Endothelial cell of umbilical vein (primary cell): ENCODE measurements around the gene FAM50B. TPM values are rescaled to one million over a fixed set of nuclear protein-coding genes. Genes with fewer than 3 reads are reported as not detected.

Experiments used
- BruUV-seq: library from RNA; stranded (reverse); fragments of 400-500 nt; replicated peaks from 2 replicates; lab custom pipeline; 2021; lab: Mats Ljungman, UMichigan
- CTCF ChIA-PET: fragments of 300-600, 350-600 bp; sonication (Branson Sonifier 250); formaldehyde crosslinking; loops from one replicate; lab custom pipeline; 2021; ENCODE audit warnings: antibody characterized with exemption, inconsistent platforms; lab: Charles Lee
- POLR2A ChIA-PET: fragments of 300-600, 350-600 bp; sonication (Branson Sonifier 250); formaldehyde crosslinking; loops from one replicate; lab custom pipeline; 2021; ENCODE audit warnings: antibody characterized with exemption, inconsistent platforms; lab: Charles Lee
- DNase-seq: peaks from one replicate; pipeline ENCODE4 v3.0.0-alpha.2; 2011; ENCODE audit warnings: low read depth, low spot score
- FAIRE-seq: peaks from 2 replicates; lab custom pipeline; 2011; peaks lifted over from hg19 to GRCh38; lab: Jason Lieb, UNC
- H2AFZ ChIP-seq: 2 replicates; pipeline ENCODE4 v1.6.0; 2012; ENCODE audit warnings: low read depth, low read length, control low read depth, inconsistent platforms
- H3K27ac ChIP-seq: 2 replicates; pipeline ENCODE4 v1.5.1; 2011; ENCODE audit warnings: low read depth, mild to moderate bottlenecking, control low read depth, low read length, moderate library complexity; ENCODE audit not compliant: insufficient read depth
- H3K27me3 ChIP-seq, 2 experiments: 2 replicates each; pipeline versions ENCODE4 v1.6.0 to v1.6.1; 2011; ENCODE audit warnings: low read length in 2 of 2, mixed read lengths in 1 of 2; ENCODE audit not compliant: control insufficient read depth in 2 of 2, insufficient read depth in 2 of 2
- H3K36me3 ChIP-seq, 2 experiments: 2 replicates in 1 of 2; 3 replicates in 1 of 2; pipeline ENCODE4 v1.5.1; 2011; ENCODE audit warnings: low read length in 2 of 2, mild to moderate bottlenecking in 1 of 2, moderate library complexity in 1 of 2; ENCODE audit not compliant: control insufficient read depth in 2 of 2, insufficient read depth in 2 of 2; ENCODE audit errors: extremely low read depth in 1 of 2
- H3K4me1 ChIP-seq: 3 replicates; pipeline ENCODE4 v1.5.1; 2011; ENCODE audit warnings: mild to moderate bottlenecking, low read length; ENCODE audit not compliant: control insufficient read depth, insufficient read depth; ENCODE audit errors: extremely low read depth
- H3K4me2 ChIP-seq: 2 replicates; pipeline ENCODE4 v1.6.1; 2011; ENCODE audit warnings: low read length, control low read depth, mixed read lengths; ENCODE audit not compliant: insufficient read depth
- H3K4me3 ChIP-seq, 3 experiments: fragments of 200-600 bp in 1 of 3; sonication (generic), shearing (Covaris generic) in 1 of 3; replicated peaks in 1 of 3; 2 replicates each; pipeline ENCODE4 v1.5.1; 2011 to 2016; ENCODE audit warnings: control low read depth in 3 of 3, low read length in 3 of 3, mild to moderate bottlenecking in 2 of 3, inconsistent platforms in 1 of 3, low read depth in 1 of 3, moderate library complexity in 1 of 3; ENCODE audit not compliant: insufficient read depth in 1 of 3
- H3K79me2 ChIP-seq: 2 replicates; pipeline ENCODE4 v1.6.0; 2012; ENCODE audit warnings: low read length, inconsistent platforms; ENCODE audit not compliant: control insufficient read depth, insufficient read depth
- H3K9ac ChIP-seq: replicated peaks from 2 replicates; pipeline ENCODE3; 2011; ENCODE audit warnings: low read length, control low read depth; ENCODE audit not compliant: insufficient read depth; ENCODE audit errors: extremely low read depth
- H3K9me1 ChIP-seq: replicated peaks from 3 replicates; pipeline ENCODE4 v1.6.0; 2011; ENCODE audit warnings: mild to moderate bottlenecking, low read length; ENCODE audit not compliant: control insufficient read depth, insufficient read depth; ENCODE audit errors: extremely low read depth
- H3K9me3 ChIP-seq: replicated peaks from 2 replicates; pipeline ENCODE4 v1.5.1; 2012; ENCODE audit warnings: low read length, inconsistent platforms; ENCODE audit not compliant: control insufficient read depth, insufficient read depth
- H4K20me1 ChIP-seq: replicated peaks from 2 replicates; pipeline ENCODE3; 2011; ENCODE audit warnings: mild to moderate bottlenecking, low read length; ENCODE audit not compliant: control insufficient read depth, insufficient read depth; ENCODE audit errors: extremely low read depth
- CTCF ChIP-seq, 2 donors: IDR thresholded peaks; 1 replicate in 1 of 2; 2 replicates in 1 of 2; pipeline ENCODE4 v1.5.1; 2011; ENCODE audit warnings: low read length in 2 of 2, mild to moderate bottlenecking in 2 of 2, moderate library complexity in 2 of 2, control low read depth in 1 of 2, inconsistent platforms in 1 of 2, low read depth in 1 of 2; ENCODE audit not compliant: insufficient read depth in 1 of 2; ENCODE audit errors: extremely low read depth in 1 of 2
- EZH2 ChIP-seq: IDR thresholded peaks from 2 replicates; pipeline ENCODE4 v1.6.1; 2012; ENCODE audit warnings: borderline replicate concordance, low read depth, mild to moderate bottlenecking, moderate library complexity, low read length, inconsistent platforms; ENCODE audit not compliant: severe bottlenecking
- FOS ChIP-seq: IDR thresholded peaks from 2 replicates; pipeline ENCODE4 v1.6.1; 2011; ENCODE audit warnings: mild to moderate bottlenecking, low read length, moderate library complexity, borderline replicate concordance; ENCODE audit not compliant: insufficient read depth
- GATA2 ChIP-seq: IDR thresholded peaks from 2 replicates; pipeline ENCODE4 v1.7.0; 2011; ENCODE audit warnings: low read depth, mild to moderate bottlenecking, moderate library complexity, mixed read lengths, low read length; ENCODE audit not compliant: insufficient read length, insufficient read depth
- JUN ChIP-seq: IDR thresholded peaks from 2 replicates; pipeline ENCODE4 v1.6.1; 2011; ENCODE audit warnings: borderline replicate concordance, low read depth; ENCODE audit not compliant: insufficient read length, insufficient read depth
- MYC ChIP-seq: IDR thresholded peaks from one replicate; pipeline ENCODE4 v1.6.1; 2011; ENCODE audit warnings: mild to moderate bottlenecking, low read depth, low read length
- POLR2A ChIP-seq: IDR thresholded peaks from 2 replicates; pipeline ENCODE4 v1.6.1; 2012; ENCODE audit warnings: low read depth, mild to moderate bottlenecking, control low read depth, low read length
- POLR2AphosphoS5 ChIP-seq: IDR thresholded peaks from 2 replicates; pipeline ENCODE4 v1.6.1; 2012; ENCODE audit warnings: low read depth, mild to moderate bottlenecking, control low read depth, low read length, moderate library complexity; ENCODE audit not compliant: insufficient read depth
- dilution Hi-C: fragments of 300-500 bp; cut with MboI; formaldehyde crosslinking; loops from one replicate; pipeline ENCODE4 v1.15.0; 2019; ENCODE audit warnings: low sequenced_read_pairs; ENCODE audit not compliant: extremely low pct_ligation_motif_present
- intact Hi-C: fragments of 100-400 bp; cut with micrococcal nuclease; formaldehyde crosslinking; loops from one replicate; pipeline ENCODE4 v1.10.0; 2022
- polyA plus RNA-seq, 4 experiments: library from polyadenylated mRNA; depleted of rRNA in 3 of 4; stranded (reverse) in 3 of 4; unstranded in 1 of 4; fragments of >200 nt; gene quantifications; 2 replicates each; pipeline versions ENCODE4 v1.2.1 to v1.2.3, GENCODE V29; 2011 to 2012; ENCODE audit warnings: missing spikeins in 1 of 4
- total RNA-seq: library from RNA; stranded (reverse); gene quantifications from 2 replicates; pipeline ENCODE4 v1.2.3, GENCODE V29; 2021
- TF ChIP-seq, protein P1 (sequence below): IDR thresholded peaks from 2 replicates; pipeline ENCODE4 v1.6.1; 2011; ENCODE audit not compliant: insufficient read depth, insufficient read length

The FAM50B gene
- total and polyA plus RNA-seq, 2 donors (not counting 3 experiments of a cell fraction or from before 2014, with no cell fraction given): 10.0 to 14.1 TPM

DNA sequence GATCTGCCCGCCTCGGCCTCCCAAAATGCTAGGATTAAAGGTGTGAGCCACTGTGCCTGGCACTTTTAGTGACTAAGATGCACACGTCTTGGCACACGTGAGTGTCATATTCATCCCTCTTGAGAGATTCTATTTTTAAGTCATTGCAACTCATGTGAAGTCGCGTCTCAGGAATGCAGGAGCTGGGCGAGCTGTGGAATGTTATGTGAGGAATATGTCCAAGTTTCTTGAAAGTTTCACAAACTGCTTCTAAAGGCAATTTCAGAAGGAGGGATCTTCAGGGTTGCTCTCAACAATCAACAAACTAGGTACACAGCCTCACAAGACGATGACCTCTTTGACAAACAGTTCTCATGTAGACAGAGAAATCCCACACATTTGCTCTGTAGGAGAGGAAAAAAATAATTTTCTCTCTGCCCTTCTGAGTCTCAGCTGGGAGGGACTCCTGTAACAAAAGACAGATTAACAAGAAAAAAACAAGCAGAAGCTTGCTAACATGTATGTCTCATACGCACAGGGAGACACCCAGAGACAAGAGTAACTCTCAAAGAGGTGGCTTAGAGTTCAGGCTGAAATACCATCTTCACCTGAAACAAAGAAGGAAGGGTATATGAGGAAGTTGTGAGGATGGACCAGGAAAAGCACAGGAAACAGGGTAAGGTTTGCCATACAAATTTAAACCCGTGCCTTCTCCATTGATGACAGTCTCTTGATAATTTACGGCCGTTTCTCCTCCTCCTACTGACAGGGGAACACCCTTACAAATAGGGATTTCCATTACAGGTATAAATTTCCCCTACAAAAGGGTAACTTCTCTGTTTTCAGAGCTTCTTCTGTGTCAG, 45.3 kb upstream of the FAM50B start:
- H4K20me1 ChIP-seq: no peaks in the 10 kb centered on the region
- H3K9me1 ChIP-seq: no peaks in the 10 kb centered on the region
- dilution Hi-C loops (no loop called here), intact Hi-C loops (no loop called here)
- peak; percentile 77 for DNase-seq
- H3K9ac ChIP-seq: peak overlapping the region; percentile 85
- H3K27ac ChIP-seq: peak overlapping the region; percentile 86
- TSS peak; percentile 53 for BruUV-seq
- ChIA-PET CTCF (interaction anchor here (0.7 to 1.5 kb wide), 11 partner anchors 8 to 129 kb away, joined by 3 to 5 read pairs (median 3); partner anchors contain the start of gene FAM50B), POLR2A (interaction anchor here (0.9 to 2.6 kb wide), 3 partner anchors 22 to 55 kb away, joined by 3 to 9 read pairs (median 3); no protein-coding TSS in a partner anchor)
- no peaks in the 10 kb centered on the region for H3K27me3 ChIP-seq
- H3K9me3 ChIP-seq: no peaks in the 10 kb centered on the region
- H3K4me1 ChIP-seq: peaks cover 47% of the 10 kb centered on the region
- FAIRE-seq: peak; percentile 85
- no peak overlapping the region for H3K4me3 ChIP-seq
- TF ChIP-seq GATA2 (no peak), JUN (peak; percentile 31)
- peak overlapping the region; percentile 4 for H3K4me2 ChIP-seq
- peak overlapping the region; percentile 83 for H2AFZ ChIP-seq
- H3K36me3 ChIP-seq: no peaks in the 10 kb centered on the region
- no peaks in the 10 kb centered on the region for H3K79me2 ChIP-seq

DNA sequence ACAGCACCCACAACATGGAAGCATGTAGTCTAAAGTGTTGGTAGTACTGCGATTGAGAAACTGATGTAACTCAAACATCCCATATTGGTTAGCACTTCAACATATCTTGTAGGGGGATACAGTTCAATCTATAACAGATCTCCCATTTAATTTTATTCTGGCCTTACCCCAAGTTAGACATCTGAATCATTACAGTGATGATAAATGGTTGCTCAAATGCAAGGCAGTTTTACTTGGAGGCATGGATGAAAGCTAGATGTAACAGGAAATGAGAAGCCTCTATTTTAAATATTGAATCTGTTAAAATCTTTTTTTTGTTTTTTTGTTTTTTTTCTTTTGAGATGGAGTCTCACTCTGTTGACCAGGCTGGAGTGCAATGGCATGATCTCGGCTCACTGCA, 44.2 kb upstream of the FAM50B start:
- Histone ChIP-seq H3K27me3 (no peaks in the 10 kb centered on the region), H4K20me1 (no peaks in the 10 kb centered on the region), H3K9me3 (no peaks in the 10 kb centered on the region), H3K4me3 (no peak overlapping the region), H2AFZ (no peak overlapping the region), H3K79me2 (no peaks in the 10 kb centered on the region), H3K9me1 (no peaks in the 10 kb centered on the region), H3K4me2 (no peak overlapping the region), H3K27ac (peak overlapping the region; percentile 96), H3K4me1 (peaks cover 51% of the 10 kb centered on the region), H3K9ac (no peak overlapping the region), H3K36me3 (no peaks in the 10 kb centered on the region)
- dilution Hi-C loops: no loop called here
- BruUV-seq: no TSS peak
- CTCF ChIA-PET: interaction anchor here (1.2 to 1.5 kb wide), 4 partner anchors 9 to 82 kb away, joined by 3 to 5 read pairs (median 3); partner anchors contain the start of gene FAM50B
- TF ChIP-seq JUN: no peak
- TF ChIP-seq, protein P1, sequence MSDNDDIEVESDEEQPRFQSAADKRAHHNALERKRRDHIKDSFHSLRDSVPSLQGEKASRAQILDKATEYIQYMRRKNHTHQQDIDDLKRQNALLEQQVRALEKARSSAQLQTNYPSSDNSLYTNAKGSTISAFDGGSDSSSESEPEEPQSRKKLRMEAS: no peak
- no peak for TF ChIP-seq CTCF (IDR thresholded peaks at IDR 0.05; ENCODE audit: extremely low read depth in 1 of 2, insufficient read depth in 1 of 2, low read depth in 1 of 2, low read length in 2 of 2)
- TF ChIP-seq POLR2A: no peak
- no peak for TF ChIP-seq EZH2
- no peak for TF ChIP-seq GATA2
- no peak for TF ChIP-seq FOS
- no peak for TF ChIP-seq MYC
- no peak for TF ChIP-seq POLR2AphosphoS5
- intact Hi-C loops: loop anchor here (1.0 kb wide), 2 partner anchors 8 to 21 kb away; no protein-coding TSS in a partner anchor
- DNase-seq (no peak), FAIRE-seq (no peak)
- POLR2A ChIA-PET: interaction anchor here (2.6 kb wide), 1 partner anchor 21 kb away, joined by 9 read pairs; no protein-coding TSS in a partner anchor
